ENCODE results near the gene ZNF346. TPM values are rescaled to one million over a fixed set of nuclear protein-coding genes. Genes with fewer than 3 reads are reported as not detected.

ZNF346 gene
- total and polyA plus RNA-seq, 10 of the 15 experiments (the other 5 are each of a cell fraction or from before 2014, with no cell fraction given), result 6.5 to 30.2 (median 24.0) TPM

DNA sequence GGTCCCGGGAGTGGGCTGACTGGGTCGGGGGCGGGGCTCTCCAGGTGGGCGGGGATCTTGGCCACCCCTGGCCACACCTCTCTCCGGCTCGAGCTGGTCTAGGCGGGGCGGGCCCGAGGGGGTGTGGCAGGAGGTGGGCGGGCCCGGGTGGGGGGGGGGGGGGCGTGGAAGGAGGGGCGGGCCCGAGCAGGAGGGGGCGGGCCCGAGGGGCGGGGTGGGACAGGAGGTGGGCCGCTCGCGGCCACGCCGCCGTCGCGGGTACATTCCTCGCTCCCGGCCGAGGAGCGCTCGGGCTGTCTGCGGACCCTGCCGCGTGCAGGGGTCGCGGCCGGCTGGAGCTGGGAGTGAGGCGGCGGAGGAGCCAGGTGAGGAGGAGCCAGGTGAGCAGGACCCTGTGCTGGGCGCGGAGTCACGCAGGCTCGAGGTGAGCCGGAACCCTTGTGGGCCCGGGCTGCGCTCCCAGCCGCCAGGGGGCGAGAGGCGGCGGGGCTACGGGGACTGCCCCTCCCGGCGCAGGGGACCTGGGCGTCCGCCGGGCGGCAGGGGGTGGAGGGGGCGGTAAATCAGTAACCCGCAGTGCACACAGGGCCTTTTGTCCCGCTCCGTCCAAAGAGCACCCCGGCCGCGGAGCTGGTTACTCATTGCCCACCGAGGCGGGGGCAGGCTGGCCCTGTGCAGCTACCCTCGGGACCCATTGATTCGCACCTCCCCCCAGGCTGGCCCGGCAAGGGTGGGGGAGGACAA lies 64.3 kb downstream of the ZNF346 start, which contains the start of gene FGFR4 (continued):
- TF ChIP-seq, protein P1, sequence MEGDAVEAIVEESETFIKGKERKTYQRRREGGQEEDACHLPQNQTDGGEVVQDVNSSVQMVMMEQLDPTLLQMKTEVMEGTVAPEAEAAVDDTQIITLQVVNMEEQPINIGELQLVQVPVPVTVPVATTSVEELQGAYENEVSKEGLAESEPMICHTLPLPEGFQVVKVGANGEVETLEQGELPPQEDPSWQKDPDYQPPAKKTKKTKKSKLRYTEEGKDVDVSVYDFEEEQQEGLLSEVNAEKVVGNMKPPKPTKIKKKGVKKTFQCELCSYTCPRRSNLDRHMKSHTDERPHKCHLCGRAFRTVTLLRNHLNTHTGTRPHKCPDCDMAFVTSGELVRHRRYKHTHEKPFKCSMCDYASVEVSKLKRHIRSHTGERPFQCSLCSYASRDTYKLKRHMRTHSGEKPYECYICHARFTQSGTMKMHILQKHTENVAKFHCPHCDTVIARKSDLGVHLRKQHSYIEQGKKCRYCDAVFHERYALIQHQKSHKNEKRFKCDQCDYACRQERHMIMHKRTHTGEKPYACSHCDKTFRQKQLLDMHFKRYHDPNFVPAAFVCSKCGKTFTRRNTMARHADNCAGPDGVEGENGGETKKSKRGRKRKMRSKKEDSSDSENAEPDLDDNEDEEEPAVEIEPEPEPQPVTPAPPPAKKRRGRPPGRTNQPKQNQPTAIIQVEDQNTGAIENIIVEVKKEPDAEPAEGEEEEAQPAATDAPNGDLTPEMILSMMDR (IDR thresholded peaks at IDR 0.05 in 2 of 3, conservative IDR thresholded peaks at IDR 0.05 in 1 of 3; ENCODE audit: control insufficient read depth in 2 of 3, extremely low read depth in 1 of 3, insufficient read depth in 1 of 3, low read depth in 3 of 3, low read length in 3 of 3), result peak; percentile 36 to 67 (median 55); a peak in 5 of 6 replicates
- TF ChIP-seq CHD2 (IDR thresholded peaks at IDR 0.05; ENCODE audit: borderline replicate concordance, low read depth, low read length) (no peak), FOXK2 (IDR thresholded peaks at IDR 0.05) (no peak), SMAD1 (IDR thresholded peaks at IDR 0.05; ENCODE audit: low read depth, partially characterized antibody) (no peak), NR2C2 (IDR thresholded peaks at IDR 0.05; ENCODE audit: borderline replicate concordance, control insufficient read depth, insufficient read length, low read depth) (no peak), ZSCAN29 (IDR thresholded peaks at IDR 0.05) (no peak), BHLHE40 (IDR thresholded peaks at IDR 0.05; ENCODE audit: borderline replicate concordance in 1 of 2, low read depth in 2 of 2, low read length in 1 of 2) (peak in 1 of 2 experiments; percentile 31; a peak in 1 of 4 replicates), MEF2B (IDR thresholded peaks at IDR 0.05; ENCODE audit: partially characterized antibody, poor library complexity, severe bottlenecking) (peak; percentile 32), SMAD5 (IDR thresholded peaks at IDR 0.05; ENCODE audit: low read depth) (no peak), IKZF2 (IDR thresholded peaks at IDR 0.05) (no peak), IKZF1 (conservative IDR thresholded peaks at IDR 0.05) (peak; percentile 78), NRF1 (conservative IDR thresholded peaks at IDR 0.05; ENCODE audit: low read depth, low read length) (no peak), DPF2 (IDR thresholded peaks at IDR 0.05) (peak; percentile 51; the same call in 1 of the 2 replicates), SIX5 (IDR thresholded peaks at IDR 0.05; ENCODE audit: low read depth, low read length, severe bottlenecking) (no peak), ZNF384 (IDR thresholded peaks at IDR 0.05; ENCODE audit: borderline replicate concordance, low read depth, low read length) (no peak), ATF7 (IDR thresholded peaks at IDR 0.05; ENCODE audit: low read depth) (no peak), ZNF622 (IDR thresholded peaks at IDR 0.05) (no peak), MTA2 (IDR thresholded peaks at IDR 0.05; ENCODE audit: low read depth) (no peak), FOXM1 (IDR thresholded peaks at IDR 0.05; ENCODE audit: low read depth, low read length) (no peak)
- TF ChIP-seq, protein P2, sequence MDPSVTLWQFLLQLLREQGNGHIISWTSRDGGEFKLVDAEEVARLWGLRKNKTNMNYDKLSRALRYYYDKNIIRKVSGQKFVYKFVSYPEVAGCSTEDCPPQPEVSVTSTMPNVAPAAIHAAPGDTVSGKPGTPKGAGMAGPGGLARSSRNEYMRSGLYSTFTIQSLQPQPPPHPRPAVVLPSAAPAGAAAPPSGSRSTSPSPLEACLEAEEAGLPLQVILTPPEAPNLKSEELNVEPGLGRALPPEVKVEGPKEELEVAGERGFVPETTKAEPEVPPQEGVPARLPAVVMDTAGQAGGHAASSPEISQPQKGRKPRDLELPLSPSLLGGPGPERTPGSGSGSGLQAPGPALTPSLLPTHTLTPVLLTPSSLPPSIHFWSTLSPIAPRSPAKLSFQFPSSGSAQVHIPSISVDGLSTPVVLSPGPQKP (IDR thresholded peaks at IDR 0.05; ENCODE audit: low read depth, low read length), result no peak
- TF ChIP-seq, protein P3, sequence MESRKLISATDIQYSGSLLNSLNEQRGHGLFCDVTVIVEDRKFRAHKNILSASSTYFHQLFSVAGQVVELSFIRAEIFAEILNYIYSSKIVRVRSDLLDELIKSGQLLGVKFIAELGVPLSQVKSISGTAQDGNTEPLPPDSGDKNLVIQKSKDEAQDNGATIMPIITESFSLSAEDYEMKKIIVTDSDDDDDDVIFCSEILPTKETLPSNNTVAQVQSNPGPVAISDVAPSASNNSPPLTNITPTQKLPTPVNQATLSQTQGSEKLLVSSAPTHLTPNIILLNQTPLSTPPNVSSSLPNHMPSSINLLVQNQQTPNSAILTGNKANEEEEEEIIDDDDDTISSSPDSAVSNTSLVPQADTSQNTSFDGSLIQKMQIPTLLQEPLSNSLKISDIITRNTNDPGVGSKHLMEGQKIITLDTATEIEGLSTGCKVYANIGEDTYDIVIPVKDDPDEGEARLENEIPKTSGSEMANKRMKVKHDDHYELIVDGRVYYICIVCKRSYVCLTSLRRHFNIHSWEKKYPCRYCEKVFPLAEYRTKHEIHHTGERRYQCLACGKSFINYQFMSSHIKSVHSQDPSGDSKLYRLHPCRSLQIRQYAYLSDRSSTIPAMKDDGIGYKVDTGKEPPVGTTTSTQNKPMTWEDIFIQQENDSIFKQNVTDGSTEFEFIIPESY (IDR thresholded peaks at IDR 0.05), result peak; percentile 82; the same call in 1 of the 2 replicates
